IMR-90 (cell line): Measurements from ENCODE around the gene SLC26A5. TPM values are rescaled to one million over a fixed set of nuclear protein-coding genes. Genes with fewer than 3 reads are reported as not detected.
A peak's percentile ranks its signal among the peaks of the same experiment; 100 is the strongest.

Experiments
- ATAC-seq: fragments of 200-7000 bp; cut with Tn5 transposase; 2 replicates; pipeline ENCODE4 v1.9.1; 2020; ENCODE audit warnings: low read depth, mild to moderate bottlenecking, moderate library complexity
- BruUV-seq: library from RNA; stranded (reverse); fragments of 400-500 nt; replicated peaks from 2 replicates; lab custom pipeline; 2021; lab: Mats Ljungman, UMichigan
- CTCF ChIA-PET: fragments of 300-600 bp; formaldehyde crosslinking; extraction: SDS; loops from one replicate; lab custom pipeline; 2021; ENCODE audit warnings: antibody characterized with exemption; lab: Yijun Ruan, JAX
- POLR2A ChIA-PET: fragments of 300-600 bp; sonication (Branson Sonifier 250); formaldehyde crosslinking; loops from one replicate; lab custom pipeline; 2022; ENCODE audit warnings: antibody characterized with exemption; ENCODE audit not compliant: unreplicated experiment; lab: Charles Lee
- DNase-seq: peaks from one replicate; pipeline ENCODE4 v3.0.0; 2013
- H2AFZ ChIP-seq: replicated peaks from 2 replicates; pipeline ENCODE3; 2013; ENCODE audit warnings: low read length, mild to moderate bottlenecking; ENCODE audit not compliant: poor library complexity
- H2AK5ac ChIP-seq: 2 replicates; pipeline ENCODE4 v1.6.1; 2013; ENCODE audit warnings: low read depth, low read length, inconsistent platforms
- H2AK9ac ChIP-seq: replicated peaks from 2 replicates; pipeline ENCODE3; 2013; ENCODE audit warnings: mild to moderate bottlenecking, low read depth, low read length, moderate library complexity; ENCODE audit not compliant: poor library complexity
- H2BK120ac ChIP-seq: 2 replicates; pipeline ENCODE4 v1.6.1; 2013; ENCODE audit warnings: low read depth, low read length, inconsistent platforms
- H2BK15ac ChIP-seq: 3 replicates; pipeline ENCODE4 v1.6.1; 2013; ENCODE audit warnings: low read depth, low read length, inconsistent platforms
- H2BK20ac ChIP-seq: 2 replicates; pipeline ENCODE4 v1.6.1; 2013; ENCODE audit warnings: low read depth, mild to moderate bottlenecking, inconsistent platforms, low read length, moderate library complexity
- H2BK5ac ChIP-seq: 2 replicates; pipeline ENCODE4 v1.6.1; 2013; ENCODE audit warnings: mild to moderate bottlenecking, low read depth, low read length, inconsistent platforms; ENCODE audit not compliant: poor library complexity, severe bottlenecking
- H3K14ac ChIP-seq: replicated peaks from 2 replicates; pipeline ENCODE4 v1.6.1; 2013; ENCODE audit warnings: low read depth, low read length, inconsistent platforms
- H3K18ac ChIP-seq: 2 replicates; pipeline ENCODE4 v1.6.1; 2013; ENCODE audit warnings: low read depth, low read length, control low read depth
- H3K23ac ChIP-seq: 2 replicates; pipeline ENCODE4 v1.6.1; 2013; ENCODE audit warnings: low read depth, low read length, inconsistent platforms
- H3K27ac ChIP-seq: 2 replicates; pipeline ENCODE4 v1.5.1; 2013; ENCODE audit warnings: mild to moderate bottlenecking, control low read depth, low read length; ENCODE audit not compliant: insufficient read depth
- H3K27me3 ChIP-seq: 2 replicates; pipeline ENCODE4 v1.6.1; 2013; ENCODE audit warnings: low read length; ENCODE audit not compliant: control insufficient read depth, insufficient read depth
- H3K36me3 ChIP-seq: 2 replicates; pipeline ENCODE4 v1.6.1; 2013; ENCODE audit warnings: low read length, mixed read lengths; ENCODE audit not compliant: control insufficient read depth, insufficient read depth
- H3K4ac ChIP-seq: 2 replicates; pipeline ENCODE4 v1.6.1; 2013; ENCODE audit warnings: low read depth, low read length, inconsistent platforms
- H3K4me1 ChIP-seq: 2 replicates; pipeline ENCODE4 v1.6.1; 2013; ENCODE audit warnings: low read length, mixed read lengths; ENCODE audit not compliant: control insufficient read depth, insufficient read depth
- H3K4me2 ChIP-seq: 2 replicates; pipeline ENCODE4 v1.6.1; 2013; ENCODE audit warnings: low read depth, mild to moderate bottlenecking, control low read depth, low read length, moderate library complexity
- H3K4me3 ChIP-seq: 2 replicates; pipeline ENCODE4 v1.5.1; 2013; ENCODE audit warnings: low read depth, mild to moderate bottlenecking, control low read depth, low read length, moderate library complexity; ENCODE audit not compliant: insufficient read depth
- H3K56ac ChIP-seq: 2 replicates; pipeline ENCODE4 v1.6.1; 2013; ENCODE audit warnings: low read length, inconsistent platforms; ENCODE audit not compliant: insufficient read depth; ENCODE audit errors: extremely low read depth
- H3K79me1 ChIP-seq, 2 experiments: 2 replicates each; pipeline ENCODE4 v1.6.1; 2013; ENCODE audit warnings: low read length in 2 of 2, inconsistent platforms in 1 of 2, low read depth in 1 of 2
- H3K9ac ChIP-seq: 2 replicates; pipeline ENCODE4 v1.6.1; 2013; ENCODE audit warnings: low read depth, low read length, control low read depth
- H3K9me1 ChIP-seq: 2 replicates; pipeline ENCODE4 v1.6.1; 2013; ENCODE audit warnings: low read length, inconsistent platforms; ENCODE audit not compliant: insufficient read depth
- H3K9me3 ChIP-seq: 2 replicates; pipeline ENCODE4 v1.6.1; 2013; ENCODE audit warnings: low read length; ENCODE audit not compliant: control insufficient read depth, insufficient read depth
- H4K20me1 ChIP-seq: 2 replicates; pipeline ENCODE4 v1.6.1; 2013; ENCODE audit warnings: low read length, inconsistent platforms; ENCODE audit not compliant: insufficient read depth
- H4K5ac ChIP-seq: 2 replicates; pipeline ENCODE4 v1.6.1; 2013; ENCODE audit warnings: mild to moderate bottlenecking, low read depth, low read length, control low read depth
- H4K8ac ChIP-seq, 2 experiments: 2 replicates each; pipeline ENCODE4 v1.6.1; 2013; ENCODE audit warnings: low read depth in 2 of 2, low read length in 2 of 2, control low read depth in 1 of 2, inconsistent platforms in 1 of 2
- H4K91ac ChIP-seq: 2 replicates; pipeline ENCODE4 v1.6.1; 2013; ENCODE audit warnings: low read depth, low read length, inconsistent platforms; ENCODE audit not compliant: insufficient read depth
- BHLHE40 ChIP-seq: fragments of 150-350 bp; IDR thresholded peaks from 2 replicates; pipeline ENCODE4 v1.6.1; 2016; ENCODE audit warnings: mild to moderate bottlenecking, low read depth, low read length
- CEBPB ChIP-seq: IDR thresholded peaks from 2 replicates; pipeline ENCODE4 v1.6.1; 2012; ENCODE audit warnings: low read depth, low read length, improper control_type of control experiment
- ELK1 ChIP-seq: fragments of 150-350 bp; IDR thresholded peaks from 2 replicates; pipeline ENCODE4 v1.6.1; 2016; ENCODE audit warnings: low read depth, mild to moderate bottlenecking, low read length, moderate library complexity, borderline replicate concordance
- FOS ChIP-seq: fragments of 150-350 bp; IDR thresholded peaks from 2 replicates; pipeline ENCODE4 v1.6.1; 2016; ENCODE audit warnings: low read depth, low read length
- MXI1 ChIP-seq: IDR thresholded peaks from 2 replicates; pipeline ENCODE4 v1.6.1; 2012; ENCODE audit warnings: low read depth, mild to moderate bottlenecking, low read length, moderate library complexity, borderline replicate concordance
- NFE2L2 ChIP-seq: fragments of 150-350 bp; IDR thresholded peaks from 2 replicates; pipeline ENCODE4 v1.6.1; 2016; ENCODE audit warnings: low read depth, mild to moderate bottlenecking, low read length
- RAD21 ChIP-seq: IDR thresholded peaks from 2 replicates; pipeline ENCODE4 v1.6.1; 2012; ENCODE audit warnings: low read length, improper control_type of control experiment
- RCOR1 ChIP-seq: IDR thresholded peaks from 2 replicates; pipeline ENCODE4 v1.6.1; 2012; ENCODE audit warnings: mild to moderate bottlenecking, low read length, improper control_type of control experiment; ENCODE audit not compliant: insufficient replicate concordance
- RFX5 ChIP-seq: IDR thresholded peaks from 2 replicates; pipeline ENCODE4 v1.8.0; 2012; ENCODE audit warnings: low read depth, mild to moderate bottlenecking, low read length, moderate library complexity
- SMC3 ChIP-seq: fragments of 150-350 bp; IDR thresholded peaks from 2 replicates; pipeline ENCODE4 v1.6.1; 2016; ENCODE audit warnings: low read depth, mild to moderate bottlenecking, antibody characterized with exemption, low read length, moderate library complexity
- WGBS, 2 experiments: methylation state at CpG; one replicate each; pipeline versions ENCODE4 v1.1.5 to v1.1.7; 2013; ENCODE audit warnings: missing lambda C conversion rate in 2 of 2; ENCODE audit not compliant: insufficient read length in 1 of 2; ENCODE audit errors: extremely low coverage in 2 of 2; 5-methylcytosine and 5-hydroxymethylcytosine counted together
- dilution Hi-C: fragments of 300-500 bp; cut with HindIII; formaldehyde crosslinking; loops from one replicate; pipeline ENCODE4 v1.14.3; 2018; ENCODE audit warnings: low sequenced_read_pairs; ENCODE audit not compliant: unreplicated experiment
- in situ Hi-C: fragments of 300-500 bp; cut with MboI; formaldehyde crosslinking; loops from 3 replicates; pipeline ENCODE4 v1.14.3; 2019; ENCODE audit warnings: low sequenced_read_pairs, inconsistent platforms, mixed read lengths
- intact Hi-C: fragments of 100-400 bp; cut with micrococcal nuclease; formaldehyde crosslinking; loops from 2 replicates; pipeline ENCODE4 v1.10.0; 2022
- polyA plus RNA-seq, 3 experiments: library from polyadenylated mRNA; depleted of rRNA; stranded (reverse); fragments of >200 nt; gene quantifications; 2 replicates each; pipeline ENCODE4 v1.2.3, GENCODE V29; 2012; ENCODE audit warnings: low replicate concordance in 1 of 3
- total RNA-seq: library from RNA; depleted of rRNA; stranded (reverse); fragments of >200 nt; gene quantifications from 2 replicates; pipeline ENCODE4 v1.2.3, GENCODE V29; 2012

SLC26A5 gene
- total and polyA plus RNA-seq, 2 of the 4 experiments (the other 2 are of a cell fraction): not detected

- ChIA-PET POLR2A (no interaction called here), CTCF (no interaction called here)
- Histone ChIP-seq H3K27ac (no peak overlapping the region), H2BK15ac (no peak overlapping the region), H2BK5ac (peak overlapping the region; percentile 78), H3K9me3 (no peaks in the 10 kb centered on the region), H2AK5ac (no peak overlapping the region), H4K5ac (no peak overlapping the region), H4K91ac (no peak overlapping the region), H3K23ac (no peak overlapping the region), H2AFZ (no peak overlapping the region), H4K8ac (no peak overlapping the region), H3K56ac (no peak overlapping the region), H3K4me2 (no peak overlapping the region), H3K18ac (no peak overlapping the region), H3K36me3 (no peaks in the 10 kb centered on the region), H3K9ac (no peak overlapping the region), H3K9me1 (peaks cover 8% of the 10 kb centered on the region; the same call in 1 of the 2 replicates), H3K14ac (no peak overlapping the region), H3K4me3 (no peak overlapping the region), H2AK9ac (no peak overlapping the region), H3K27me3 (peaks cover 7% of the 10 kb centered on the region), H3K79me1 (no peaks in the 10 kb centered on the region), H3K4ac (no peak overlapping the region), H2BK120ac (no peak overlapping the region), H4K20me1 (no peaks in the 10 kb centered on the region), H3K4me1 (no peaks in the 10 kb centered on the region; the same call in 1 of the 2 replicates), H2BK20ac (no peak overlapping the region)
- intact Hi-C loops: no loop called here
- TF ChIP-seq ELK1 (no peak), MXI1 (no peak), RAD21 (no peak), RCOR1 (no peak), BHLHE40 (no peak), NFE2L2 (no peak), RFX5 (no peak), CEBPB (no peak), FOS (no peak), SMC3 (no peak)
- WGBS, 2 experiments: no CpG with 5 or more reads among the region's 5 CpGs
- no peak for ATAC-seq
- DNase-seq: no peak
- no TSS peak for BruUV-seq
- dilution Hi-C loops: no loop called here
- in situ Hi-C loops: no loop called here
Measured at GRCh38 chr7:103382032-103382402, 64.0 kb downstream of the SLC26A5 start.
